ENCODE results near the gene SPHK2. TPM values are rescaled to one million over a fixed set of nuclear protein-coding genes. Genes with fewer than 3 reads are reported as not detected.
A peak's percentile ranks its signal among the peaks of the same experiment; 100 is the strongest.
"Not testable (repeated sequence)": the region's sequence is repeated elsewhere in the genome, so short reads cannot be mapped to it uniquely, and the experiment has no call there.

Gene SPHK2
- total RNA-seq, 4 donors from 2014 or later, result 7.0 to 10.9 (median 9.7) TPM

DNA sequence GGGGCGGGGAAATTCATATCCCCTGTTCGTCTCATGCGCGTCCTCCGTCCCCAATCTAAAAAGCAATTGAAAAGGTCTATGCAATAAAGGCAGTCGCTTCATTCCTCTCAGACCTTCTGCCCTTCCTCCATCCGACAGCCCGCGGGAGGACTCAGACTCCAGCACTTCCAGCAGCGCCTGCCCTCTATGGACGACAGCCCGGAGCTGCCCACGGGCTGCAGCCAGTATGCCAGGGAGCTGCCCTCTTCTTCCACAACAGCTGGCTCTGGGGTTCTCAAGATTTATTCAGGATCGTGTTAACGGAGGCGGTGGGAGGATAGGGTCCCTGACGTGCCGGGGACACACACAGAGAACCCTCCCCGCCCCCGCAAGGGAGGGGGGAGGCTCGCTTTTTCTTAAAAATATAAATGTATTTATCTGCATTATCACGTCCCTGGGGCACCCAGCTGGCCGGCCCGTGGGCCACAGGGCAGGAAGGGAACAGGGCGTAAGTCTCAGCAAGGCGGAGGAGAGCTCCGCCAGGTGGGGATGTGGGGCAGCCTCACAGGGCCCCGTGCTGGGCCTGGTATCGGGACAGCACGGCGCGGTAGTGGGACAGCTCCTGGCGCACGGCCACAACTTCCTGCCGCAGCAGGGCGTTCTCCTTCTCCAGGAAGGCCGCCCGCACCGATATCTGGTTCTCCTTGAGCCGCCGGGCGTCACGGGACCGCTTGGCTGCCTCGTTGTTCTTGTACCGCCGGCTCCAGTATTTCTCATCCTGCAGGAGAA is 11.2 kb downstream of the SPHK2 start:
- H3K27me3 ChIP-seq, result no peaks in the 10 kb centered on the region
- TF ChIP-seq, protein P1, sequence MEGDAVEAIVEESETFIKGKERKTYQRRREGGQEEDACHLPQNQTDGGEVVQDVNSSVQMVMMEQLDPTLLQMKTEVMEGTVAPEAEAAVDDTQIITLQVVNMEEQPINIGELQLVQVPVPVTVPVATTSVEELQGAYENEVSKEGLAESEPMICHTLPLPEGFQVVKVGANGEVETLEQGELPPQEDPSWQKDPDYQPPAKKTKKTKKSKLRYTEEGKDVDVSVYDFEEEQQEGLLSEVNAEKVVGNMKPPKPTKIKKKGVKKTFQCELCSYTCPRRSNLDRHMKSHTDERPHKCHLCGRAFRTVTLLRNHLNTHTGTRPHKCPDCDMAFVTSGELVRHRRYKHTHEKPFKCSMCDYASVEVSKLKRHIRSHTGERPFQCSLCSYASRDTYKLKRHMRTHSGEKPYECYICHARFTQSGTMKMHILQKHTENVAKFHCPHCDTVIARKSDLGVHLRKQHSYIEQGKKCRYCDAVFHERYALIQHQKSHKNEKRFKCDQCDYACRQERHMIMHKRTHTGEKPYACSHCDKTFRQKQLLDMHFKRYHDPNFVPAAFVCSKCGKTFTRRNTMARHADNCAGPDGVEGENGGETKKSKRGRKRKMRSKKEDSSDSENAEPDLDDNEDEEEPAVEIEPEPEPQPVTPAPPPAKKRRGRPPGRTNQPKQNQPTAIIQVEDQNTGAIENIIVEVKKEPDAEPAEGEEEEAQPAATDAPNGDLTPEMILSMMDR (IDR thresholded peaks at IDR 0.05), result no peak
- TF ChIP-seq POLR2A (IDR thresholded peaks at IDR 0.05), result no peak
- H3K36me3 ChIP-seq, result peaks cover 0 to 57% (median 0%) of the 10 kb centered on the region in 3 donors
- H3K4me3 ChIP-seq, result peak overlapping the region in 1 of 4 donors; percentile 43
- 69 to 80% methylated on average over 15 to 23 of the region's 47 CpGs for WGBS, 2 donors
- intact Hi-C loops (cut with DNase I), result no loop called here
- no peak for DNase-seq
- no peaks in the 10 kb centered on the region for H3K9me3 ChIP-seq
- H3K27ac ChIP-seq, result peak overlapping the region; percentile 52 to 98 (median 84)
- H3K4me1 ChIP-seq, result peaks cover 40 to 91% (median 49%) of the 10 kb centered on the region in 3 donors

DNA sequence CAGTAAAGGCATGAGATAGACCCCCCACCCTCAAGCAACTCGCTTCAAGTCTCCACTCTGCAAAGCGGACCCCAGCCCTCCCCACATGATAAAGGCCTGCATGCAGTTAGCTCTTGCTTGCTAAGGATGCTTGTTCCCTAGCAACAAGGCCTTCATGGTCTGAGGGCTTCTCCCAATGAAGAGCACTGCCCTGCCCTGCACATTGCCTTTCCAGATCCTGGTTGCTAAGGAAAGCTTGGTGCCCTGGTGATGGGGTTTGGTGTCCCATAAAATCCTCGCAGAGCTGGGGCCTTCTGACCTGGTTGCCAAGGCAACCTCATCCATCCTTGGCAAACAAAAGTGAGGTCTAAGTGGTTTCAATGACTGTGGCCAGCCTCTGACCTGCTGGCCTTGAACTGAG is 11.9 kb downstream of the SPHK2 start:
- intact Hi-C loops (cut with DNase I), result no loop called here
- peak overlapping the region; percentile 52 to 98 (median 90) for H3K27ac ChIP-seq
- H3K4me3 ChIP-seq, result no peak overlapping the region
- 73% methylated on average over 2 of the region's 3 CpGs; no CpG with 5 or more reads in 1 of the 2 donors for WGBS, 2 donors
- no peak for DNase-seq
- TF ChIP-seq, protein P1 (IDR thresholded peaks at IDR 0.05), result no peak
- TF ChIP-seq POLR2A (IDR thresholded peaks at IDR 0.05), result no peak
- H3K36me3 ChIP-seq, result peaks cover 0 to 50% (median 0%) of the 10 kb centered on the region in 3 donors
- H3K4me1 ChIP-seq, result peaks cover 40 to 91% (median 49%) of the 10 kb centered on the region in 3 donors
- H3K9me3 ChIP-seq, result no peaks in the 10 kb centered on the region
- H3K27me3 ChIP-seq, result no peaks in the 10 kb centered on the region

DNA sequence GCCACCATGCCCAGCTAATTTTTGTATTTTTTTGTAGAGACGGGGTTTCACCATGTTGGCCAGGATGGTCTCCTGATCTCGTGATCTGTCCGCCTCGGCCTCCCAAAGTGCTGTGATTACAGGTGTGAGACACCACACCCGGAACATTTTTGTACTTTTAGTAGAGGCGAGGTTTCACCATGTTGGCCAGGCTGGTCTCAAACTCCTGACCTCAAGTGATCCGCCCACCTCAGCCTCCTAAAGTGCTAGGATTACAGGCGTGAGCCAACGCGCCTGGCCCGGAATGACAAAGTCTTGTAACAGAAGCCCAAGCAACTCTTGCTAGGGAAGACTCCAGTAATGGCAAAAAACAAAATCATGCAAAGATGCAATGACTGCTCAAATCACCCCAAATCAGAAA is 13.0 kb downstream of the SPHK2 start:
- Histone ChIP-seq H3K4me1 (peaks cover 40 to 93% (median 51%) of the 10 kb centered on the region in 3 donors), H3K36me3 (peaks cover 0 to 48% (median 0%) of the 10 kb centered on the region in 3 donors), H3K27ac (peak overlapping the region; percentile 95 to 98 (median 96))
- H3K27me3 ChIP-seq; intact Hi-C loops (cut with DNase I); H3K4me3 ChIP-seq; H3K9me3 ChIP-seq; DNase-seq: not testable (repeated sequence)
- WGBS, 2 donors, result 31 to 46% methylated on average over 3 to 8 of the region's 11 CpGs

DNA sequence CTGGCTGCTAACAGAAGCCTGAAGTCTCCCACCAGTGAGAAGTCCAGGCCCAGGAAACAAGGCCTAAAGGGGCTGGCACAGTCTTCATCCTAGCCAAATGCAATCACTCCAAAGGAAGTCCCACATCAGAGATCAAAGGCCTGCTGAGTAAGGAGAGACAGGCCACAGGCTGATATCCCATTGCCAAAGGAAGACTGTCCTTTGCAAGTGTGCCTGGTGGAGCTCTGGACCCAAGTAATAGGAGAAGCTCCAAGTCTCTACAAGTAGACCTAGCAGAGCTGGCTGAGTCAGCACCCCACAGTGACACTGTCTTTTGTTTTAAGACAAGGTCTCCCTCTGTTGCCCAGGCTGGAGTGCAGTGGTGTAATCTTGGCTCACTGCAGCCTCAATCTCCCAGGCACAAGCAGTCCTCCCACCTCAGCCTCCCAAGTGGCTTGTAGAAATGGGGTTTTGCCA is 13.4 kb downstream of the SPHK2 start:
- no peak for DNase-seq
- intact Hi-C loops (cut with DNase I), result no loop called here
- Histone ChIP-seq H3K36me3 (peaks cover 0 to 48% (median 0%) of the 10 kb centered on the region in 3 donors), H3K4me1 (peaks cover 40 to 89% (median 47%) of the 10 kb centered on the region in 3 donors), H3K9me3 (no peaks in the 10 kb centered on the region), H3K27me3 (no peaks in the 10 kb centered on the region), H3K4me3 (peak overlapping the region in 1 of 4 donors; percentile 68), H3K27ac (peak overlapping the region; percentile 95 to 98 (median 96))
- TF ChIP-seq, protein P1 (IDR thresholded peaks at IDR 0.05), result no peak
- peak in 2 of 4 donors; percentile 15 to 20 for TF ChIP-seq POLR2A (IDR thresholded peaks at IDR 0.05)

DNA sequence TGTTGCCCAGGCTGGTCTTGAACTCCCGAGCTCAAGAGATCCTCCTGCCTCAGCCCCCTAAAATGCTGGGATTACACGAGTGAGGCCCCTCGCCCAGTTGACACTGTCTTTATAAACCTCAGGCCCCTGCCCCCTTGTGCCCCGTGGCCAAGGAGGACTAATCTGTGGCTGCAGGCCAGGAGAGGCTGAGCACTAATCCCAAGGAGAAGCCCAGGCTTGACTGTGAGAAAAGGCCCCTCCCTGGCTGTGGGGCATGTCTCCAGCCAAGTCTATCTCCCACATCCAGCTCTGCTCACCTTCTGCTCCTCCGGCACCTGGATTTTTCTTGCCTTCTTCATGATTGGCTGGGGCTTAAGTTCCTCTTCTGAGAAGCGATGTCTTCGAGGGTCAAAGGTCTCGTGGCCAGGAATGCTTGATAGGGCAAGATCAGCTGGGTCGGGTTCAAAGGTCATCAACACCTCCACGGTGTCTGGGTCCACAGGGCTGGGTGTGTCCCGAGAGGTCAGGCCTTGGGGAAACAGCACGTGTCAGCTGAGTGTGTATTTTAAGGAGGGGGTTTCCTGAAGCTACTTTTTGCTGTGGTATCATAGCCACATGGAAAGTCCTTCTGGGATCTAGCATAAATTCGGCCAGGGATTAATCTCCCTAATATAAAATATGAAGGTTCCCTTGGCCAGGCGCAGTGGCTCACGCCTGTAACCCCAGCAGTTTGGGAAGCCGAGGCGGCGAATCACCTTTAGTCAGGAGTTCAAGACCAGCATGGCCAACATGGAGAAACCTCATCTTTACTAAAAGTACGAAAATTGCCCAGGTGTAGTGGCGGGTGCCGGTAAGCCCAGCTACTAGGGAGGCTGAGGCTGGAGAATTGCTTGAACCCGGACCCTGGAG is 14.1 kb downstream of the SPHK2 start:
- no peak for DNase-seq
- intact Hi-C loops (cut with DNase I), result no loop called here
- H3K9me3 ChIP-seq, result no peaks in the 10 kb centered on the region
- no peaks in the 10 kb centered on the region for H3K27me3 ChIP-seq
- peaks cover 42 to 84% (median 48%) of the 10 kb centered on the region in 3 donors for H3K4me1 ChIP-seq
- H3K36me3 ChIP-seq, result peaks cover 0 to 47% (median 0%) of the 10 kb centered on the region in 3 donors
- peak overlapping the region; percentile 95 to 98 (median 96) for H3K27ac ChIP-seq
- 45 to 68% methylated on average over 7 to 12 of the region's 22 CpGs for WGBS, 2 donors
- TF ChIP-seq, protein P1 (IDR thresholded peaks at IDR 0.05), result no peak
- no peak for TF ChIP-seq POLR2A (IDR thresholded peaks at IDR 0.05)
- H3K4me3 ChIP-seq, result peak overlapping the region in 2 of 4 donors; percentile 29 to 68
